ENCODE measurements around the gene KRTAP2-3.
"Not testable (repeated sequence)": the region's sequence is repeated elsewhere in the genome, so short reads cannot be mapped to it uniquely, and the experiment has no call there.

KRTAP2-3 gene

GRCh38 chr17:41034346-41034935 is 25.5 kb downstream of the KRTAP2-3 start, which contains the start of gene KRTAP1-3:
TSS of gene KRTAP1-3 (minus strand) at chr17:41034874. CDS start at chr17:41034821, 53 bp downstream.
- not testable (repeated sequence) for H3K4me3 Mint-ChIP-seq; H3K4me1 Mint-ChIP-seq (ENCODE audit: low read depth in 2 of 2); H3K36me3 Mint-ChIP-seq (ENCODE audit: insufficient read depth); H3K9me3 Mint-ChIP-seq; DNase-seq; ATAC-seq (replicated peaks); H3K27ac Mint-ChIP-seq
- H3K27me3 Mint-ChIP-seq, result peaks cover 60 to 62% of the 10 kb centered on the region in 2 donors

- no peaks in the 10 kb centered on the region for H3K4me1 Mint-ChIP-seq (ENCODE audit: low read depth in 2 of 2)
- no peak for ATAC-seq (replicated peaks)
- H3K4me3 Mint-ChIP-seq, result no peak within 1 kb of the TSS
- H3K36me3 Mint-ChIP-seq (ENCODE audit: insufficient read depth), result no peaks in the 10 kb centered on the region
- DNase-seq, result no peak
- H3K27me3 Mint-ChIP-seq, result peaks cover 65 to 69% of the 10 kb centered on the region in 2 donors
- no peak within 1 kb of the TSS for H3K27ac Mint-ChIP-seq
- H3K9me3 Mint-ChIP-seq, result no peaks in the 10 kb centered on the region
These were observed 30.2 kb downstream of the KRTAP2-3 start, which contains the start of gene KRTAP1-4 for GRCh38 chr17:41029633-41030245. TSS of gene KRTAP1-4 (minus strand) at chr17:41030195. CDS start at chr17:41030078, 117 bp downstream.

- Mint-ChIP-seq H3K36me3 (ENCODE audit: insufficient read depth) (no peaks in the 10 kb centered on the region), H3K27me3 (peaks cover 61 to 69% of the 10 kb centered on the region in 2 donors), H3K4me1 (ENCODE audit: low read depth in 2 of 2) (no peaks in the 10 kb centered on the region), H3K4me3 (no peak within 1 kb of the TSS), H3K9me3 (no peaks in the 10 kb centered on the region), H3K27ac (no peak within 1 kb of the TSS)
- ATAC-seq (replicated peaks), result no peak
- no peak for DNase-seq
These were observed 33.0 kb downstream of the KRTAP2-3 start, which contains the start of gene KRTAP1-5 for GRCh38 chr17:41026715-41027471. TSS of gene KRTAP1-5 (minus strand) at chr17:41027208. CDS start at chr17:41027155, 53 bp downstream.

- H3K27ac Mint-ChIP-seq, result no peak overlapping the region
- H3K27me3 Mint-ChIP-seq, result peaks cover 55 to 56% of the 10 kb centered on the region in 2 donors
- no peaks in the 10 kb centered on the region for H3K4me1 Mint-ChIP-seq (ENCODE audit: low read depth in 2 of 2)
These were observed 35.2 kb downstream of the KRTAP2-3 start for GRCh38 chr17:41024697-41025096.

GRCh38 chr17:41020336-41020735 is 39.6 kb downstream of the KRTAP2-3 start:
- Mint-ChIP-seq H3K9me3 (no peaks in the 10 kb centered on the region), H3K4me3 (no peak overlapping the region), H3K36me3 (ENCODE audit: insufficient read depth) (no peaks in the 10 kb centered on the region), H3K4me1 (ENCODE audit: low read depth in 2 of 2) (no peaks in the 10 kb centered on the region), H3K27ac (no peak overlapping the region), H3K27me3 (peaks cover 36 to 48% of the 10 kb centered on the region in 2 donors)
- no peak for ATAC-seq (replicated peaks)
- DNase-seq, result no peak

More at GRCh38 chr17:41024697-41025096, 35.2 kb downstream of the KRTAP2-3 start:
- Mint-ChIP-seq H3K36me3 (ENCODE audit: insufficient read depth) (no peaks in the 10 kb centered on the region), H3K4me3 (no peak overlapping the region), H3K9me3 (no peaks in the 10 kb centered on the region)
- DNase-seq, result no peak
- ATAC-seq (replicated peaks), result no peak

- Mint-ChIP-seq H3K4me3 (no peak overlapping the region), H3K36me3 (ENCODE audit: insufficient read depth) (no peaks in the 10 kb centered on the region)
These were observed 40.5 kb downstream of the KRTAP2-3 start for GRCh38 chr17:41019415-41019814.

GRCh38 chr17:41018541-41018940 is 41.4 kb downstream of the KRTAP2-3 start:
- Mint-ChIP-seq H3K27me3 (peaks cover 39 to 55% of the 10 kb centered on the region in 2 donors), H3K4me3 (no peak overlapping the region), H3K9me3 (no peaks in the 10 kb centered on the region), H3K4me1 (ENCODE audit: low read depth in 2 of 2) (no peaks in the 10 kb centered on the region), H3K27ac (no peak overlapping the region), H3K36me3 (ENCODE audit: insufficient read depth) (no peaks in the 10 kb centered on the region)
- ATAC-seq (replicated peaks) (no peak), DNase-seq (no peak)

More at GRCh38 chr17:41019415-41019814, 40.5 kb downstream of the KRTAP2-3 start:
- Mint-ChIP-seq H3K27ac (no peak overlapping the region), H3K4me1 (ENCODE audit: low read depth in 2 of 2) (no peaks in the 10 kb centered on the region), H3K27me3 (peaks cover 39 to 55% of the 10 kb centered on the region in 2 donors), H3K9me3 (no peaks in the 10 kb centered on the region)
- ATAC-seq (replicated peaks) (no peak), DNase-seq (no peak)

GRCh38 chr17:41016578-41017215 is 43.2 kb downstream of the KRTAP2-3 start:
- peaks cover 24 to 45% of the 10 kb centered on the region in 2 donors for H3K27me3 Mint-ChIP-seq
- no peaks in the 10 kb centered on the region for H3K36me3 Mint-ChIP-seq (ENCODE audit: insufficient read depth)
- H3K4me3 Mint-ChIP-seq, result no peak overlapping the region
- no peaks in the 10 kb centered on the region for H3K9me3 Mint-ChIP-seq
- DNase-seq (no peak), ATAC-seq (replicated peaks) (no peak)
- no peaks in the 10 kb centered on the region for H3K4me1 Mint-ChIP-seq (ENCODE audit: low read depth in 2 of 2)
- no peak overlapping the region for H3K27ac Mint-ChIP-seq

GRCh38 chr17:41015454-41015853 is 44.5 kb downstream of the KRTAP2-3 start:
- Mint-ChIP-seq H3K27me3 (peaks cover 20 to 40% of the 10 kb centered on the region in 2 donors), H3K4me1 (ENCODE audit: low read depth in 2 of 2) (no peaks in the 10 kb centered on the region), H3K9me3 (no peaks in the 10 kb centered on the region), H3K27ac (no peak overlapping the region), H3K36me3 (ENCODE audit: insufficient read depth) (no peaks in the 10 kb centered on the region), H3K4me3 (no peak overlapping the region)
- no peak for ATAC-seq (replicated peaks)
- no peak for DNase-seq

GRCh38 chr17:41013606-41014005 is 46.3 kb downstream of the KRTAP2-3 start:
- Mint-ChIP-seq H3K27me3 (peaks cover 22 to 46% of the 10 kb centered on the region in 2 donors), H3K4me3 (no peak overlapping the region), H3K36me3 (ENCODE audit: insufficient read depth) (no peaks in the 10 kb centered on the region), H3K4me1 (ENCODE audit: low read depth in 2 of 2) (no peaks in the 10 kb centered on the region), H3K9me3 (no peaks in the 10 kb centered on the region), H3K27ac (no peak overlapping the region)
- no peak for ATAC-seq (replicated peaks)
- no peak for DNase-seq

GRCh38 chr17:41013181-41013580 is 46.7 kb downstream of the KRTAP2-3 start:
- Mint-ChIP-seq H3K4me1 (ENCODE audit: low read depth in 2 of 2) (no peaks in the 10 kb centered on the region), H3K9me3 (no peaks in the 10 kb centered on the region), H3K4me3 (no peak overlapping the region), H3K27ac (no peak overlapping the region), H3K27me3 (peaks cover 26 to 49% of the 10 kb centered on the region in 2 donors), H3K36me3 (ENCODE audit: insufficient read depth) (no peaks in the 10 kb centered on the region)
- DNase-seq (no peak), ATAC-seq (replicated peaks) (no peak)

GRCh38 chr17:41012326-41013120 is 47.4 kb downstream of the KRTAP2-3 start:
- Mint-ChIP-seq H3K9me3 (no peaks in the 10 kb centered on the region), H3K4me1 (ENCODE audit: low read depth in 2 of 2) (no peaks in the 10 kb centered on the region), H3K27me3 (peaks cover 23 to 44% of the 10 kb centered on the region in 2 donors), H3K27ac (no peak overlapping the region), H3K36me3 (ENCODE audit: insufficient read depth) (no peaks in the 10 kb centered on the region), H3K4me3 (no peak overlapping the region)
- no peak for DNase-seq
- ATAC-seq (replicated peaks), result no peak
